Mucosa of descending colon (tissue), 3 donors: Measurements from ENCODE around the gene PEX10. TPM values are rescaled to one million over a fixed set of nuclear protein-coding genes. Genes with fewer than 3 reads are reported as not detected.

Experiments used
- ATAC-seq: fragments of 200-7000 bp; cut with Tn5 transposase; one replicate; pipeline ENCODE4 v1.9.1; 2020; ENCODE audit warnings: mild to moderate bottlenecking, moderate library complexity
- DNase-seq, 3 donors: peaks; one replicate each; pipeline ENCODE4 v3.0.0-alpha.2; 2020
- H3K36me3 ChIP-seq: fragments of 200-600 bp; one replicate; pipeline ENCODE4 v1.8.0; 2021; ENCODE audit warnings: low read depth, mild to moderate bottlenecking
- H3K4me1 ChIP-seq: fragments of 200-600 bp; one replicate; pipeline ENCODE4 v1.8.0; 2021; ENCODE audit warnings: low read depth, mild to moderate bottlenecking
- H3K4me3 ChIP-seq: fragments of 200-600 bp; one replicate; pipeline ENCODE4 v1.8.0; 2021; ENCODE audit warnings: mild to moderate bottlenecking
- H3K9me3 ChIP-seq: fragments of 200-600 bp; one replicate; pipeline ENCODE4 v1.8.0; 2021; ENCODE audit warnings: mild to moderate bottlenecking
- intact Hi-C, 2 donors: fragments of 100-400 bp; cut with DNase I in 1 of 2; cut with micrococcal nuclease in 1 of 2; formaldehyde crosslinking; loops; one replicate each; pipeline versions ENCODE4 v1.11.0 to v1.11.1; 2022; cut with DNase I, micrococcal nuclease
- total RNA-seq, 3 donors: library from RNA; stranded (reverse); fragmentation: NEBNext Ultra II Directional in 2 of 3; extraction: Animal tissue kit (Norgen Biotek cat#: 25700) in 2 of 3; gene quantifications; one replicate each; pipeline versions ENCODE4 v1.2.1 to v1.2.4, GENCODE V29; 2021 to 2023
- TF ChIP-seq, protein P1 (sequence below): fragments of 200-600 bp; IDR thresholded peaks from one replicate; pipeline ENCODE4 v1.8.0; 2022; ENCODE audit warnings: antibody characterized with exemption, mild to moderate bottlenecking
- donor health status: DM: no; HTN: no; CAD: no; lungs with moderate emphysema.
- donor health status: DM: no; HTN: no; CAD: no.
- donor health status: DM: no; HTN: yes; CAD: no.

The PEX10 gene
- total RNA-seq, 3 donors from 2014 or later: 13.4 to 20.4 (median 18.4) TPM

DNA sequence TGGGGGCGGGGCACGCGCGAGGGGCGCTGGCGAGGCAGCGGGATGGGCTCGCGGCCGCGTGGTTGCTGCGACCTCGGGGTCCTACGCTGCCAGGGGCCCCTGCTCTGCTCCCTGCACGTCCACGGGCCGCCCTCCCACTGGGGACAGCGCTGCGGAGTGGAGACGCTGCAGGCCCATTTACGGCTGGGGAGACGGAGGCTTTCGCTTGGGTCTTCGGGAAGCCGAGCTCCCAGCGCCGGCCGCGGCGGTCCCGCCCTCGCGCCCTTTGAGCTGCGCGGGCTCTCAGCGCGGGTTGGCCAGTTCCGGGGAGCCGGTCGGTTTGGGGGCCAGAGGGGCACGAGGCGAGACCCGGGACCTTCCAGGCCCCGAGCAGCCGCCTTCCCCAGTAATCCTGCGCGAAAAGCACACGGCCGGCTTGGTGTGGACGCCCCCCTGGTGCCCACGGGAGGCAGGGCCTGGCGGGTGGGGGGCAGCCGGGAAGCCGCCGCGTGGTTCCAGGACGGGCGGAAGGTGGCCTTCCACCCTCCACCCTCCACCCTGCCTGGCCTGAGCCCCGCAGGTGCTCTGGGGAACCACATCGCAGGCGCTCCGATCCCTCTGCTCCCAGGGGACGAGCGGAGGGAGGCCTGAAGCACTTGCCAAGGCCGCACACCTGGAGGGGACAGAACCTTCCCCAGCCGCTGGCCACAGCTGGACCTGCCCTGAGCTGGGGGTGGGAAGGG is 570 bp upstream of the PEX10 start:
- Histone ChIP-seq H3K9me3 (no peaks in the 10 kb centered on the region), H3K4me3 (peak overlapping the region; percentile 44), H3K4me1 (peaks cover 44% of the 10 kb centered on the region), H3K36me3 (no peaks in the 10 kb centered on the region)
- ATAC-seq (peak; percentile 59), DNase-seq (peak in 2 of 3 donors; percentile 30 to 72)
- intact Hi-C loops: loop anchor here (5.0 to 10.0 kb wide), 2 partner anchors 134 to 1012 kb away; no protein-coding TSS in a partner anchor
- TF ChIP-seq, protein P1, sequence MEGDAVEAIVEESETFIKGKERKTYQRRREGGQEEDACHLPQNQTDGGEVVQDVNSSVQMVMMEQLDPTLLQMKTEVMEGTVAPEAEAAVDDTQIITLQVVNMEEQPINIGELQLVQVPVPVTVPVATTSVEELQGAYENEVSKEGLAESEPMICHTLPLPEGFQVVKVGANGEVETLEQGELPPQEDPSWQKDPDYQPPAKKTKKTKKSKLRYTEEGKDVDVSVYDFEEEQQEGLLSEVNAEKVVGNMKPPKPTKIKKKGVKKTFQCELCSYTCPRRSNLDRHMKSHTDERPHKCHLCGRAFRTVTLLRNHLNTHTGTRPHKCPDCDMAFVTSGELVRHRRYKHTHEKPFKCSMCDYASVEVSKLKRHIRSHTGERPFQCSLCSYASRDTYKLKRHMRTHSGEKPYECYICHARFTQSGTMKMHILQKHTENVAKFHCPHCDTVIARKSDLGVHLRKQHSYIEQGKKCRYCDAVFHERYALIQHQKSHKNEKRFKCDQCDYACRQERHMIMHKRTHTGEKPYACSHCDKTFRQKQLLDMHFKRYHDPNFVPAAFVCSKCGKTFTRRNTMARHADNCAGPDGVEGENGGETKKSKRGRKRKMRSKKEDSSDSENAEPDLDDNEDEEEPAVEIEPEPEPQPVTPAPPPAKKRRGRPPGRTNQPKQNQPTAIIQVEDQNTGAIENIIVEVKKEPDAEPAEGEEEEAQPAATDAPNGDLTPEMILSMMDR: no peak

DNA sequence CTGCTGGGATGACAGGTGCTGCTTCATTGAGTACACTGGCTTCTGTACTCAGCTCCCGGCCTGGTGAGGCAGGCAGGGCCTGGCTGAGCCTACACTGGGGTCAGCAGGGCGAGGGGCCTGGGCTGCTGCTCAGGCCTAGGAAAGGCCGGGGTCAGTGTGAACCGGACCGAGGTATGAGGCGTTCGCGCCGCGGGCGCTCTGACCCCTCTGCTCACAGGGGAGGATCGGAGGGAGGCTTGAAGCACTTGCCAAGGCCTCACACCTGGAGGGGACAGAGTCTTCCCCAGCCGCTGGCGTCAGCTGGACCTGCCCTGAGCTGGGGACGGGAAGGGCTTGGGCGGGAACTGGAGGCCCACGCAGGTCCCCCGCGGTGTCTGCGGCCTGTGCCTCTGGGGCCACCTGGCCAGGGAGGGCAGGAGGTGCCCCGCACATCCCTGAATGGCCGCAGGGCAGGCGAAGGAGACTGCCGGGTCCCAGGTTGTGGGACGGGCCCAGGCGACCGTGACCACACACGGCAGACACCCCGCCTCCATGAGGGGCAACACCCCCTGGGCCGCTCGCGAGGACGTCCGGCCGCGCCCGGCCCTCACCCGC is 466 bp downstream of the PEX10 start:
- ATAC-seq (peak; percentile 13), DNase-seq (no peak)
- intact Hi-C loops: loop anchor here (5.0 to 10.0 kb wide), 2 partner anchors 135 to 1013 kb away; no protein-coding TSS in a partner anchor
- Histone ChIP-seq H3K4me3 (peak overlapping the region; percentile 44), H3K36me3 (no peaks in the 10 kb centered on the region), H3K4me1 (peaks cover 42% of the 10 kb centered on the region), H3K9me3 (no peaks in the 10 kb centered on the region)
- TF ChIP-seq, protein P1: no peak

DNA sequence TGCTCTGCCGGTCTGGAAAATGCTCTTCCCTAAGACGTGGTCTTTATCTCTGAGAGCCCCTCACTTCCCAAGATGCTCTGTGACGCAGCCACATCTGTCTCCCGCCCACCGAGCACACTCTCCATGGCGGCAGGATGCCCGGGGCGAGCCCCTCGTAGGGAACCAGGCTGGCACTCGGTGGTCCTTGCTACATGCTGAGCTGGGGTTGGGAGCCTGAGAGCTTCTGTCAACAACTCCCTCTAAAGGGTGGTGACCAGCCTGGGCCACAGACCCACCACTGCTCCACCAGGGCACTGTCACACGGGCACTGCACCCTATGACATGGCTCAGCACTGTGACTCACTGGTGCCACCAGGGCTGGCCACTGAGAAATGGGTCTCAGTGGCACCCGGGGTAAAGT is 2.6 kb downstream of the PEX10 start:
- DNase-seq (no peak), ATAC-seq (no peak)
- H3K36me3 ChIP-seq: no peaks in the 10 kb centered on the region
- no peaks in the 10 kb centered on the region for H3K9me3 ChIP-seq
- H3K4me1 ChIP-seq: peaks cover 23% of the 10 kb centered on the region
- TF ChIP-seq, protein P1: no peak
- intact Hi-C loops: loop anchor here (5.0 to 10.0 kb wide), 2 partner anchors 138 to 1015 kb away; no protein-coding TSS in a partner anchor
- no peak overlapping the region for H3K4me3 ChIP-seq

DNA sequence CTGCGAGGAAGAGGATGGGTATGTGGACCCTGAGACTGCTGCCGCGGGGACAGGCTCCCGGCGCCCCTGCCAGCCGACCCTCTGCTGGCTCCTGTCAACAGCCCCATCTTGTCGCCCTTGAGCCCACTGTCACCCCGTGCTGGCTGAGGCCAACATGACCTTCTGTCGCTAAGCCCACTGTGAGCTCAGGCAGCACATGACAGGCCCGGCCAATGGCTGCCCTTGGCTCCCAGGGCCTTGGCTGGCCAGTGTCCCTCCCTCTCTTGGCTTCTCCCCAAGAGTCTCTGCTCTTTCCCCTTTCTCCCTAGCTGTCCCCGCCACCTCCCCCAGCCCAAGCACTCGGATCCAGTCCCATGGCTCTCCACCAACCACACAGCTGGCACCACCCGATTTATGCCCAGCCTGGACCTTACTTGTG is 3.5 kb downstream of the PEX10 start:
- Histone ChIP-seq H3K36me3 (no peaks in the 10 kb centered on the region), H3K4me3 (no peak overlapping the region), H3K9me3 (no peaks in the 10 kb centered on the region), H3K4me1 (peaks cover 15% of the 10 kb centered on the region)
- DNase-seq (no peak), ATAC-seq (no peak)
- TF ChIP-seq, protein P1: no peak
- intact Hi-C loops: no loop called here

DNA sequence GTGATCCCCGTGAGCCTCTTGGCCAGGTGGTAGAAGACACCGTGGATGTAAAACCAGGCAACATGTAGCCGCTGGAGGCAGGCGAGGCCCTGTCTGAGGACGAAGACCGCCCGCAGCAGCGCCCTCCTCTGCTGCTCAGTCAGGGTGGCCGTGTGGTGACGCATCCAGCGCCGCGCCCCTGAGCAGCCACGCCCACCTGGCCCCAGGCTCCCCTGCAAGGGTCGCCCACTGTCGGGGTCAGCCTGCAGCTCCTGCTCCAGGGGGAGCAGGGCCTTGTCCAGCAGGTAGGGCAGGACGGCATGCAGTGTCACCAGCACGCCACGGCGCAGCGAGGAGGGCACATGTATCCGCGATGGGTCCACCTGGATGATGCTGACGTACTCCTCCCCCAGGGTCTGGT is 3.9 kb downstream of the PEX10 start:
- H3K4me1 ChIP-seq: peaks cover 10% of the 10 kb centered on the region
- TF ChIP-seq, protein P1: no peak
- H3K4me3 ChIP-seq: no peak overlapping the region
- H3K36me3 ChIP-seq: no peaks in the 10 kb centered on the region
- no peaks in the 10 kb centered on the region for H3K9me3 ChIP-seq
- ATAC-seq: no peak
- DNase-seq: no peak
- intact Hi-C loops: no loop called here
